ENCODE results near the gene PCDHA1. TPM values are rescaled to one million over a fixed set of nuclear protein-coding genes. Genes with fewer than 3 reads are reported as not detected.
"Not testable (repeated sequence)": the region's sequence is repeated elsewhere in the genome, so short reads cannot be mapped to it uniquely, and the experiment has no call there.

PCDHA1 gene
- total RNA-seq, 1 donor from 2014 or later: not detected

DNA sequence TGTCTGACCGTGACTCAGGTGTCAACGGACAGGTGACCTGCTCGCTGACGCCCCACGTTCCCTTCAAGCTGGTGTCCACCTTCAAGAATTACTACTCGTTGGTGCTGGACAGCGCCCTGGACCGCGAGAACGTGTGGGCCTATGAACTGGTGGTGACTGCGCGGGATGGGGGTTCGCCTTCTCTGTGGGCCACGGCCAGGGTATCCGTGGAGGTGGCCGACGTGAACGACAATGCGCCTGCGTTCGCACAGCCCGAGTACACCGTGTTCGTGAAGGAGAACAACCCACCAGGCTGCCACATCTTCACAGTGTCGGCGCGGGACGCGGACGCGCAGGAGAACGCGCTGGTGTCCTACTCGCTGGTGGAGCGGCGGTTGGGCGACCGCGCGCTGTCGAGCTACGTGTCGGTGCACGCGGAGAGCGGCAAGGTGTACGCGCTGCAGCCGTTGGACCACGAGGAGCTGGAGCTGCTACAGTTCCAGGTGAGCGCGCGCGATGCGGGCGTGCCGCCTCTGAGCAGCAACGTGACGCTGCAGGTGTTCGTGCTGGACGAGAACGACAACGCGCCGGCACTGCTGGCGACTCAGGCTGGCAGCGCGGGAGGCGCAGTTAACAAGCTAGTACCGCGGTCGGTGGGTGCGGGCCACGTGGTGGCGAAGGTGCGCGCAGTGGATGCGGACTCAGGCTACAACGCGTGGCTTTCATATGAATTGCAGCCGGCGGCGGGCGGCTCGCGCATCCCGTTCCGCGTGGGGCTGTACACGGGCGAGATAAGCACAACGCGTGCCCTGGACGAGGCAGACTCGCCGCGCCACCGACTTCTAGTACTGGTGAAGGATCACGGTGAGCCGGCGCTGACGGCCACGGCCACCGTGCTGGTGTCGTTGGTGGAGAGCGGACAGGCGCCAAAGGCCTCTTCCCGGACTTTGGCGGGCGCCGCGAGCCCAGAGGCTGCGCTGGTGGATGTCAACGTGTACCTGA lies 84.6 kb downstream of the PCDHA1 start:
- TF ChIP-seq, protein P1, sequence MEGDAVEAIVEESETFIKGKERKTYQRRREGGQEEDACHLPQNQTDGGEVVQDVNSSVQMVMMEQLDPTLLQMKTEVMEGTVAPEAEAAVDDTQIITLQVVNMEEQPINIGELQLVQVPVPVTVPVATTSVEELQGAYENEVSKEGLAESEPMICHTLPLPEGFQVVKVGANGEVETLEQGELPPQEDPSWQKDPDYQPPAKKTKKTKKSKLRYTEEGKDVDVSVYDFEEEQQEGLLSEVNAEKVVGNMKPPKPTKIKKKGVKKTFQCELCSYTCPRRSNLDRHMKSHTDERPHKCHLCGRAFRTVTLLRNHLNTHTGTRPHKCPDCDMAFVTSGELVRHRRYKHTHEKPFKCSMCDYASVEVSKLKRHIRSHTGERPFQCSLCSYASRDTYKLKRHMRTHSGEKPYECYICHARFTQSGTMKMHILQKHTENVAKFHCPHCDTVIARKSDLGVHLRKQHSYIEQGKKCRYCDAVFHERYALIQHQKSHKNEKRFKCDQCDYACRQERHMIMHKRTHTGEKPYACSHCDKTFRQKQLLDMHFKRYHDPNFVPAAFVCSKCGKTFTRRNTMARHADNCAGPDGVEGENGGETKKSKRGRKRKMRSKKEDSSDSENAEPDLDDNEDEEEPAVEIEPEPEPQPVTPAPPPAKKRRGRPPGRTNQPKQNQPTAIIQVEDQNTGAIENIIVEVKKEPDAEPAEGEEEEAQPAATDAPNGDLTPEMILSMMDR (conservative IDR thresholded peaks at IDR 0.05; ENCODE audit: low read depth, low read length): no peak
- no peak overlapping the region for H3K4me3 ChIP-seq (ENCODE audit: low read depth, low read length)
- DNase-seq (ENCODE audit: low read depth): no peak

DNA sequence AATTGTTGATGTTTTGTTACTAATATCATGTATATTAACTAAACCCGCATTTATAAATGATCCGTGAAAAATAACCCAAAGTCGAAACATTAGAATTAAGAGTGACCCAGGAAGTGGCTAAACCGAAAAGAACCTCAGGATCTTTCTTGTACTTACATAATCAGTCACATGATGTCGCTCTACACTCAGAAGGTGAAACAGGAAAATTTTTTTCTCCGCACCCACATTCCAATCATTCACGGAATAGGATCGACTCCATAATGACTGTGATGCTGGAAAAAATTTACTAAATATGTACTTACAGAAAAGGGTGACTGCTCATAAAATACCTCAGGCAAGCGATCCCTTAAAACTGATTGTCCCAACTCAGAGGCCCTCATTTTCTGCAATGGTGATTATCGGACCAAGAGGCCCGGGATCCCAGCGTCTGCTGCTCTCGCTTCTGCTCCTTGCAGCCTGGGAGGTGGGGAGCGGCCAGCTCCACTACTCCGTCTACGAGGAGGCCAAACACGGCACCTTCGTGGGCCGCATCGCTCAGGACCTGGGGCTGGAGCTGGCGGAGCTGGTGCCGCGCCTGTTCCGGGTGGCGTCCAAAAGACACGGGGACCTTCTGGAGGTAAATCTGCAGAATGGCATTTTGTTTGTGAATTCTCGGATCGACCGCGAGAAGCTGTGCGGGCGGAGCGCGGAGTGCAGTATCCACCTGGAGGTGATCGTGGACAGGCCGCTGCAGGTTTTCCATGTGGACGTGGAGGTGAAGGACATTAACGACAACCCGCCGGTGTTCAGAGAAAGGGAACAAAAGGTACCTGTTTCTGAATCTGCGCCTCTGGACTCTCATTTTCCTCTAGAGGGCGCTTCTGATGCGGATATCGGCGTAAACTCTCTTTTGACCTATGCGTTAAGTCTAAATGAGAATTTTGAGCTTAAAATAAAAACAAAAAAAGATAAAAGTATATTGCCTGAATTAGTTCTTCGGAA lies 89.4 kb downstream of the PCDHA1 start, which contains the start of gene PCDHA12:
TSS of gene PCDHA12 (plus strand) at position 224 of the 981 bp plus-strand sequence. CDS start at position 389, 165 bp downstream.
- no peak for DNase-seq (ENCODE audit: low read depth)
- TF ChIP-seq, protein P1 (conservative IDR thresholded peaks at IDR 0.05; ENCODE audit: low read depth, low read length): peak; percentile 29
- H3K4me3 ChIP-seq (ENCODE audit: low read depth, low read length): peak within 1 kb of the TSS; percentile 45

DNA sequence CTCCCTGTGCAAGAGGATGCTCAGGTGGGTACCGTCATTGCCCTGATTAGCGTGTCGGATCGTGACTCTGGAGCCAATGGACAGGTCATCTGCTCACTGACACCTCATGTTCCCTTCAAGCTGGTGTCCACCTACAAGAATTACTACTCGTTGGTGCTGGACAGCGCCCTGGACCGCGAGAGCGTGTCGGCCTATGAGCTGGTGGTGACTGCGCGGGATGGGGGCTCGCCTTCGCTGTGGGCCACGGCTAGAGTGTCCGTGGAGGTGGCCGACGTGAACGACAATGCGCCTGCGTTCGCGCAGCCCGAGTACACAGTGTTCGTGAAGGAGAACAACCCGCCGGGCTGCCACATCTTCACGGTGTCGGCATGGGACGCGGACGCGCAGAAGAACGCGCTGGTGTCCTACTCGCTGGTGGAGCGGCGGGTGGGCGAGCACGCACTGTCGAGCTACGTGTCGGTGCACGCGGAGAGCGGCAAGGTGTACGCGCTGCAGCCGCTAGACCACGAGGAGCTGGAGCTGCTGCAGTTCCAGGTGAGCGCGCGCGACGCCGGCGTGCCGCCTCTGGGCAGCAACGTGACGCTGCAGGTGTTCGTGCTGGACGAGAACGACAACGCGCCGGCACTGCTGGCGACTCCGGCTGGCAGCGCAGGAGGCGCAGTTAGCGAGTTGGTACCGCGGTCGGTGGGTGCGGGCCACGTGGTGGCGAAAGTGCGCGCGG lies 90.8 kb downstream of the PCDHA1 start:
- DNase-seq (ENCODE audit: low read depth): not testable (repeated sequence)

DNA sequence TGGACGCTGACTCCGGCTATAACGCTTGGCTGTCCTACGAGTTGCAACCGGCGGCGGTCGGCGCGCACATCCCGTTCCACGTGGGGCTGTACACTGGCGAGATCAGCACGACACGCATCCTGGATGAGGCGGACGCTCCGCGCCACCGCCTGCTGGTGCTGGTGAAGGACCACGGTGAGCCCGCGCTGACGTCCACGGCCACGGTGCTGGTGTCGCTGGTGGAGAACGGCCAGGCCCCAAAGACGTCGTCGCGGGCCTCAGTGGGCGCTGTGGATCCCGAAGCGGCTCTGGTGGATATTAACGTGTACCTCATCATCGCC lies 91.3 kb downstream of the PCDHA1 start:
- DNase-seq (ENCODE audit: low read depth): no peak
- H3K4me3 ChIP-seq (ENCODE audit: low read depth, low read length): no peak overlapping the region
- TF ChIP-seq, protein P1 (conservative IDR thresholded peaks at IDR 0.05; ENCODE audit: low read depth, low read length): no peak

More for the DNA sequence above, 90.8 kb downstream of the PCDHA1 start:
- H3K4me3 ChIP-seq (ENCODE audit: low read depth, low read length): not testable (repeated sequence)

DNA sequence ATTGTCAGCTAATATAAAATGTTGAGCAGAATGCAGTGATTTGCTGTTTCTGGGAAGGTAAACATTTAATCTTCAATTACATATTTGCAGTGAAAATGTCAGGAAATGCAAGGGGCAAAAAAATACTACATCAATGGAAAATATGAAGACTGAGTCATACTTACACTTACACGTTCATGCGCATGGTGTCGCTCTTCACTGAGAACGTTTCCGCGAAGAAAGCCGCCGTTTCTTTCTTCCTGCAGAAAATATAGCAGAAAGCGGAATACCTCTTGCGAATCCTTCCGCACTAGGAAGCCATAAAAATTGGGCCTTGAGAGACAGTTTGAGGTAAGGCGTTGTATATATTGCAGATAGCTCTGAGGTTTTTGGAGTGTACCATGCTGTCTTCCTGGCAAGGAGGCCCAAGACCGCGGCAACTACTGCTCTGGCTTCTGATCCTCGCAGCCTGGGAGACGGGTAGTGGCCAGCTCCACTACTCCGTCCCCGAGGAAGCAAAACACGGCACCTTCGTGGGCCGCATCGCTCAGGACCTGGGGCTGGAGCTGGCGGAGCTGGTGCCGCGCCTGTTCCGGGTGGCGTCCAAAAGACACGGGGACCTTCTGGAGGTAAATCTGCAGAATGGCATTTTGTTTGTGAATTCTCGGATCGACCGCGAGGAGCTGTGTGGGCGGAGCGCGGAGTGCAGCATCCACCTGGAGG lies 96.1 kb downstream of the PCDHA1 start, which contains the start of gene PCDHA13:
TSS of gene PCDHA13 (plus strand) at position 236 of the 702 bp plus-strand sequence. CDS start at position 381, 145 bp downstream.
- no peak for DNase-seq (ENCODE audit: low read depth)
- TF ChIP-seq, protein P1 (conservative IDR thresholded peaks at IDR 0.05; ENCODE audit: low read depth, low read length): peak; percentile 44
- peak within 1 kb of the TSS; percentile 33 for H3K4me3 ChIP-seq (ENCODE audit: low read depth, low read length)

DNA sequence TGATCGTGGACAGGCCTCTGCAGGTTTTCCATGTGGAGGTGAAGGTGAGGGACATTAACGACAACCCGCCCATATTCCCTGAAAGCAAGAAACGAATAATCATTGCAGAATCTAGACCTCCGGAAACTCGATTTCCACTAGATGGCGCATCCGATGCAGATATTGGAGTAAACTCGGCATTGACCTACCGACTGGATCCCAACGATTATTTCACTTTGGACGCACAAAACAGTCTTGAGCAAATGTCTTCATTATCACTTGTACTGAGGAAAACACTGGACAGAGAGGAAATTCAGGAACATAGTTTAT lies 96.6 kb downstream of the PCDHA1 start:
- no peak for DNase-seq (ENCODE audit: low read depth)
- TF ChIP-seq, protein P1 (conservative IDR thresholded peaks at IDR 0.05; ENCODE audit: low read depth, low read length): peak; percentile 41
- peak overlapping the region; percentile 33 for H3K4me3 ChIP-seq (ENCODE audit: low read depth, low read length)
